ENCODE data around the gene ISL2. TPM values are rescaled to one million over a fixed set of nuclear protein-coding genes. Genes with fewer than 3 reads are reported as not detected.
"Not testable (repeated sequence)": the region's sequence is repeated elsewhere in the genome, so short reads cannot be mapped to it uniquely, and the experiment has no call there.

ISL2 gene
- polyA plus RNA-seq, 3 donors = 0.40 to 2.3 (median 0.52) TPM

- Mint-ChIP-seq H3K4me1 (peaks cover 12% of the 10 kb centered on the region), H3K27me3 (ENCODE audit: low read depth in 3 of 3) (no peaks in the 10 kb centered on the region), H3K4me3 (no peak overlapping the region), H3K36me3 (peaks cover 20 to 47% of the 10 kb centered on the region in 2 donors), H3K9me3 (no peaks in the 10 kb centered on the region), H3K27ac (peak overlapping the region in 2 of 7 donors; percentile 22 to 30)
- WGBS (ENCODE audit: insufficient coverage) = no CpG with 5 or more reads among the region's 1 CpG
- Histone ChIP-seq H3K36me3 (replicated peaks in 1 of 2; ENCODE audit: control insufficient read depth in 1 of 2, insufficient read depth in 2 of 2, low read length in 2 of 2) (peaks cover 26 to 43% of the 10 kb centered on the region in 2 donors), H3K27me3 (ENCODE audit: control insufficient read depth in 2 of 2, insufficient read depth in 2 of 2, low read length in 2 of 2) (no peaks in the 10 kb centered on the region), H3K27ac (ENCODE audit: low read depth in 1 of 2, low read length in 2 of 2) (peak overlapping the region in 1 of 2 donors; percentile 28), H3K9ac (ENCODE audit: insufficient read depth, low read length, poor library complexity, severe bottlenecking) (no peak overlapping the region), H3K9me3 (replicated peaks in 1 of 2; ENCODE audit: control insufficient read depth in 1 of 2, insufficient read depth in 1 of 2, low read length in 2 of 2) (no peaks in the 10 kb centered on the region), H4K20me1 (ENCODE audit: insufficient read depth, low read length) (peaks cover 79% of the 10 kb centered on the region), H3K4me1 (ENCODE audit: control insufficient read depth in 1 of 2, insufficient read depth in 2 of 2, low read length in 2 of 2) (peaks cover 0 to 7% of the 10 kb centered on the region in 2 donors), H3K79me2 (ENCODE audit: insufficient read depth, low read length) (peaks cover 64% of the 10 kb centered on the region), H3K4me2 (replicated peaks; ENCODE audit: extremely low read depth, low read length, poor library complexity, severe bottlenecking) (no peak overlapping the region), H2AFZ (ENCODE audit: insufficient read depth, low read depth, low read length, poor library complexity, severe bottlenecking) (no peak overlapping the region), H3K4me3 (replicated peaks in 1 of 3; ENCODE audit: low read depth in 2 of 3, low read length in 3 of 3) (no peak overlapping the region)
- peak in 1 of 3 donors; percentile 21 for DNase-seq
- intact Hi-C loops (cut with micrococcal nuclease) = no loop called here
- TF ChIP-seq CTCF (IDR thresholded peaks at IDR 0.05) = no peak
These were observed 43.2 kb upstream of the ISL2 start for GRCh38 chr15:76293361-76293760.

GRCh38 chr15:76294463-76294862, 42.1 kb upstream of the ISL2 start:
- Mint-ChIP-seq H3K4me1 (peaks cover 12% of the 10 kb centered on the region), H3K36me3 (peaks cover 18 to 37% of the 10 kb centered on the region in 2 donors)
- H2AFZ ChIP-seq (ENCODE audit: insufficient read depth, low read depth, low read length, poor library complexity, severe bottlenecking); H3K27ac Mint-ChIP-seq; H3K9me3 Mint-ChIP-seq; H3K27ac ChIP-seq (ENCODE audit: low read depth in 1 of 2, low read length in 2 of 2); H3K4me3 ChIP-seq (replicated peaks in 1 of 3; ENCODE audit: low read depth in 2 of 3, low read length in 3 of 3); H3K9me3 ChIP-seq (replicated peaks in 1 of 2; ENCODE audit: control insufficient read depth in 1 of 2, insufficient read depth in 1 of 2, low read length in 2 of 2); H3K4me3 Mint-ChIP-seq; H3K4me2 ChIP-seq (replicated peaks; ENCODE audit: extremely low read depth, low read length, poor library complexity, severe bottlenecking); H3K9ac ChIP-seq (ENCODE audit: insufficient read depth, low read length, poor library complexity, severe bottlenecking); DNase-seq; H3K27me3 Mint-ChIP-seq (ENCODE audit: low read depth in 3 of 3); H3K27me3 ChIP-seq (ENCODE audit: control insufficient read depth in 2 of 2, insufficient read depth in 2 of 2, low read length in 2 of 2); intact Hi-C loops (cut with micrococcal nuclease): not testable (repeated sequence)
- Histone ChIP-seq H3K36me3 (replicated peaks in 1 of 2; ENCODE audit: control insufficient read depth in 1 of 2, insufficient read depth in 2 of 2, low read length in 2 of 2) (peaks cover 19 to 34% of the 10 kb centered on the region in 2 donors), H4K20me1 (ENCODE audit: insufficient read depth, low read length) (peaks cover 89% of the 10 kb centered on the region), H3K4me1 (ENCODE audit: control insufficient read depth in 1 of 2, insufficient read depth in 2 of 2, low read length in 2 of 2) (peaks cover 5 to 14% of the 10 kb centered on the region in 2 donors), H3K79me2 (ENCODE audit: insufficient read depth, low read length) (peaks cover 75% of the 10 kb centered on the region)
- WGBS (ENCODE audit: insufficient coverage) = no CpG with 5 or more reads among the region's 1 CpG
